Measurements from ENCODE around the gene SYNPO2. TPM values are rescaled to one million over a fixed set of nuclear protein-coding genes. Genes with fewer than 3 reads are reported as not detected.

The SYNPO2 gene
- total RNA-seq, 1 experiment from 2014 or later = 0.93 TPM

DNA sequence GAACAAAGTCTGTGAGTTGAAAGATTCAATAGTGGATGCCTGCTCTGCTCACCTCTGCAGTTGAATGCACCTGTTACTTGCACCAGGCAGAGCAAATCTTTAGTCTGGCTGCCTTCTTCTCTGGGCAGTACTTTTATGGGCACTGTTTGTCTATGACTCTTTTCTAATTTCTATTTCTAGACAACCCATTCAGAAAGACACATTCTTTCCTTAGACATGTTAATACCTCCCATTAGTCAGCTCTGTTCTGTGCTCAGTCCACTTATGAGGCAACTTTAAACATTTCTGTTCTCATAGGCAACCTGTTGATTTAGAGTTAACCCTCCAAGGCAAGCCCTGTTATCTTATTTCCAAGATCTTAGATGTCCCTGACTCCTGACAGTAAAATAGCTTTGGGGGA lies 108.9 kb downstream of the SYNPO2 start:
- H3K9ac ChIP-seq (ENCODE audit: low read length) = no peak overlapping the region
- no peaks in the 10 kb centered on the region for H3K4me1 ChIP-seq (ENCODE audit: control insufficient read depth in 1 of 2, insufficient read depth in 2 of 2, low read length in 2 of 2)
- RAD21 ChIA-PET (ENCODE audit: low non-redundant PET in 1 of 2, low total read pairs in 2 of 2, uncharacterized antibody in 2 of 2, unreplicated experiment in 2 of 2) = no interaction called here
- no peaks in the 10 kb centered on the region for H3K9me3 ChIP-seq (ENCODE audit: control insufficient read depth in 1 of 2, insufficient read depth in 1 of 2, low read depth in 1 of 2, low read length in 2 of 2)
- POLR2A ChIA-PET = no interaction called here
- no peaks in the 10 kb centered on the region for H3K36me3 ChIP-seq (ENCODE audit: control insufficient read depth in 1 of 2, insufficient read depth in 2 of 2, low read length in 2 of 2)
- no peak overlapping the region for H2AFZ ChIP-seq (ENCODE audit: low read depth, low read length, poor library complexity, severe bottlenecking)
- H3K4me2 ChIP-seq (ENCODE audit: low read length) = no peak overlapping the region
- no peaks in the 10 kb centered on the region for H3K27me3 ChIP-seq (ENCODE audit: insufficient read depth, low read length)
- no peak overlapping the region for H3K4me3 ChIP-seq (replicated peaks in 1 of 2; ENCODE audit: low read depth in 1 of 2, low read length in 2 of 2)
- no peaks in the 10 kb centered on the region for H4K20me1 ChIP-seq (ENCODE audit: insufficient read depth)
- no peaks in the 10 kb centered on the region for H3K79me2 ChIP-seq (ENCODE audit: insufficient read depth, low read length)
- CTCF ChIA-PET = no interaction called here
- H3K9me2 ChIP-seq (ENCODE audit: insufficient read depth) = no peaks in the 10 kb centered on the region
- TF ChIP-seq, protein P1, sequence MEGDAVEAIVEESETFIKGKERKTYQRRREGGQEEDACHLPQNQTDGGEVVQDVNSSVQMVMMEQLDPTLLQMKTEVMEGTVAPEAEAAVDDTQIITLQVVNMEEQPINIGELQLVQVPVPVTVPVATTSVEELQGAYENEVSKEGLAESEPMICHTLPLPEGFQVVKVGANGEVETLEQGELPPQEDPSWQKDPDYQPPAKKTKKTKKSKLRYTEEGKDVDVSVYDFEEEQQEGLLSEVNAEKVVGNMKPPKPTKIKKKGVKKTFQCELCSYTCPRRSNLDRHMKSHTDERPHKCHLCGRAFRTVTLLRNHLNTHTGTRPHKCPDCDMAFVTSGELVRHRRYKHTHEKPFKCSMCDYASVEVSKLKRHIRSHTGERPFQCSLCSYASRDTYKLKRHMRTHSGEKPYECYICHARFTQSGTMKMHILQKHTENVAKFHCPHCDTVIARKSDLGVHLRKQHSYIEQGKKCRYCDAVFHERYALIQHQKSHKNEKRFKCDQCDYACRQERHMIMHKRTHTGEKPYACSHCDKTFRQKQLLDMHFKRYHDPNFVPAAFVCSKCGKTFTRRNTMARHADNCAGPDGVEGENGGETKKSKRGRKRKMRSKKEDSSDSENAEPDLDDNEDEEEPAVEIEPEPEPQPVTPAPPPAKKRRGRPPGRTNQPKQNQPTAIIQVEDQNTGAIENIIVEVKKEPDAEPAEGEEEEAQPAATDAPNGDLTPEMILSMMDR (IDR thresholded peaks at IDR 0.05 in 2 of 3, conservative IDR thresholded peaks at IDR 0.05 in 1 of 3; ENCODE audit: borderline replicate concordance in 1 of 3, insufficient read depth in 1 of 3, low read depth in 2 of 3, low read length in 2 of 3) = no peak
- TF ChIP-seq SRF (IDR thresholded peaks at IDR 0.05; ENCODE audit: low read depth) (no peak), EGR1 (IDR thresholded peaks at IDR 0.05; ENCODE audit: low read depth) (no peak), POLR2A (IDR thresholded peaks at IDR 0.05; ENCODE audit: borderline replicate concordance, extremely low read depth, insufficient read depth, insufficient read length) (no peak), SIN3A (IDR thresholded peaks at IDR 0.05; ENCODE audit: low read depth) (no peak), YY1 (IDR thresholded peaks at IDR 0.05; ENCODE audit: extremely low read depth, insufficient replicate concordance, low read depth, low read length) (no peak), FOSL1 (IDR thresholded peaks at IDR 0.05; ENCODE audit: low read depth) (no peak), POLR2AphosphoS5 (IDR thresholded peaks at IDR 0.05; ENCODE audit: low read depth, low read length) (no peak), CBX3 (IDR thresholded peaks at IDR 0.05; ENCODE audit: low read depth) (no peak), RAD21 (IDR thresholded peaks at IDR 0.05; ENCODE audit: low read depth) (no peak)
- TF ChIP-seq, protein P2, sequence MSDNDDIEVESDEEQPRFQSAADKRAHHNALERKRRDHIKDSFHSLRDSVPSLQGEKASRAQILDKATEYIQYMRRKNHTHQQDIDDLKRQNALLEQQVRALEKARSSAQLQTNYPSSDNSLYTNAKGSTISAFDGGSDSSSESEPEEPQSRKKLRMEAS (IDR thresholded peaks at IDR 0.05) = no peak
- TF ChIP-seq, protein P3, sequence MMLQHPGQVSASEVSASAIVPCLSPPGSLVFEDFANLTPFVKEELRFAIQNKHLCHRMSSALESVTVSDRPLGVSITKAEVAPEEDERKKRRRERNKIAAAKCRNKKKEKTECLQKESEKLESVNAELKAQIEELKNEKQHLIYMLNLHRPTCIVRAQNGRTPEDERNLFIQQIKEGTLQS (IDR thresholded peaks at IDR 0.05) = no peak
- TF ChIP-seq, protein P4, sequence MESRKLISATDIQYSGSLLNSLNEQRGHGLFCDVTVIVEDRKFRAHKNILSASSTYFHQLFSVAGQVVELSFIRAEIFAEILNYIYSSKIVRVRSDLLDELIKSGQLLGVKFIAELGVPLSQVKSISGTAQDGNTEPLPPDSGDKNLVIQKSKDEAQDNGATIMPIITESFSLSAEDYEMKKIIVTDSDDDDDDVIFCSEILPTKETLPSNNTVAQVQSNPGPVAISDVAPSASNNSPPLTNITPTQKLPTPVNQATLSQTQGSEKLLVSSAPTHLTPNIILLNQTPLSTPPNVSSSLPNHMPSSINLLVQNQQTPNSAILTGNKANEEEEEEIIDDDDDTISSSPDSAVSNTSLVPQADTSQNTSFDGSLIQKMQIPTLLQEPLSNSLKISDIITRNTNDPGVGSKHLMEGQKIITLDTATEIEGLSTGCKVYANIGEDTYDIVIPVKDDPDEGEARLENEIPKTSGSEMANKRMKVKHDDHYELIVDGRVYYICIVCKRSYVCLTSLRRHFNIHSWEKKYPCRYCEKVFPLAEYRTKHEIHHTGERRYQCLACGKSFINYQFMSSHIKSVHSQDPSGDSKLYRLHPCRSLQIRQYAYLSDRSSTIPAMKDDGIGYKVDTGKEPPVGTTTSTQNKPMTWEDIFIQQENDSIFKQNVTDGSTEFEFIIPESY (IDR thresholded peaks at IDR 0.05; ENCODE audit: extremely low read depth, insufficient replicate concordance, low read length) = no peak
- TF ChIP-seq, protein P5, sequence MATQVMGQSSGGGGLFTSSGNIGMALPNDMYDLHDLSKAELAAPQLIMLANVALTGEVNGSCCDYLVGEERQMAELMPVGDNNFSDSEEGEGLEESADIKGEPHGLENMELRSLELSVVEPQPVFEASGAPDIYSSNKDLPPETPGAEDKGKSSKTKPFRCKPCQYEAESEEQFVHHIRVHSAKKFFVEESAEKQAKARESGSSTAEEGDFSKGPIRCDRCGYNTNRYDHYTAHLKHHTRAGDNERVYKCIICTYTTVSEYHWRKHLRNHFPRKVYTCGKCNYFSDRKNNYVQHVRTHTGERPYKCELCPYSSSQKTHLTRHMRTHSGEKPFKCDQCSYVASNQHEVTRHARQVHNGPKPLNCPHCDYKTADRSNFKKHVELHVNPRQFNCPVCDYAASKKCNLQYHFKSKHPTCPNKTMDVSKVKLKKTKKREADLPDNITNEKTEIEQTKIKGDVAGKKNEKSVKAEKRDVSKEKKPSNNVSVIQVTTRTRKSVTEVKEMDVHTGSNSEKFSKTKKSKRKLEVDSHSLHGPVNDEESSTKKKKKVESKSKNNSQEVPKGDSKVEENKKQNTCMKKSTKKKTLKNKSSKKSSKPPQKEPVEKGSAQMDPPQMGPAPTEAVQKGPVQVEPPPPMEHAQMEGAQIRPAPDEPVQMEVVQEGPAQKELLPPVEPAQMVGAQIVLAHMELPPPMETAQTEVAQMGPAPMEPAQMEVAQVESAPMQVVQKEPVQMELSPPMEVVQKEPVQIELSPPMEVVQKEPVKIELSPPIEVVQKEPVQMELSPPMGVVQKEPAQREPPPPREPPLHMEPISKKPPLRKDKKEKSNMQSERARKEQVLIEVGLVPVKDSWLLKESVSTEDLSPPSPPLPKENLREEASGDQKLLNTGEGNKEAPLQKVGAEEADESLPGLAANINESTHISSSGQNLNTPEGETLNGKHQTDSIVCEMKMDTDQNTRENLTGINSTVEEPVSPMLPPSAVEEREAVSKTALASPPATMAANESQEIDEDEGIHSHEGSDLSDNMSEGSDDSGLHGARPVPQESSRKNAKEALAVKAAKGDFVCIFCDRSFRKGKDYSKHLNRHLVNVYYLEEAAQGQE (IDR thresholded peaks at IDR 0.05; ENCODE audit: low read depth) = no peak
- no TSS peak for BruUV-seq (replicated peaks)
- DNase-seq (ENCODE audit: low read depth, low spot score) (no peak), ATAC-seq (no peak)
- no peak overlapping the region for H3K27ac ChIP-seq (ENCODE audit: low read depth, low read length)
- intact Hi-C loops (cut with micrococcal nuclease) = no loop called here
